Mononuclear cell (primary cell): ENCODE data around the gene CLIP1. TPM values are rescaled to one million over a fixed set of nuclear protein-coding genes. Genes with fewer than 3 reads are reported as not detected.

Experiments
- total RNA-seq: library from RNA; depleted of rRNA; stranded (reverse); fragments of >200 nt; gene quantifications from one replicate; pipeline ENCODE4 v1.2.3, GENCODE V29; 2012

Gene CLIP1
- total RNA-seq, 1 donor: 65.8 TPM

Other genes with a start within 250 kb of the CLIP1 start
- gene IL31, start 248.4 kb downstream of the CLIP1 start, total RNA-seq: not detected
- 0.52 TPM for gene LRRC43, start 239.5 kb downstream of the CLIP1 start, total RNA-seq
- gene B3GNT4, start 219.0 kb downstream of the CLIP1 start, total RNA-seq: 0.10 TPM
- gene DIABLO, start 196.6 kb downstream of the CLIP1 start, total RNA-seq: 54.8 TPM
- gene VPS33A, start 156.2 kb downstream of the CLIP1 start, total RNA-seq: 19.0 TPM
- 52.9 TPM for gene ZCCHC8, start 78.3 kb upstream of the CLIP1 start, total RNA-seq
- gene RSRC2, start 104.3 kb upstream of the CLIP1 start, total RNA-seq: 258 TPM
- gene KNTC1, start 104.6 kb upstream of the CLIP1 start, total RNA-seq: 26.2 TPM